ENCODE results near the gene CRACR2A.

Gene CRACR2A

DNA sequence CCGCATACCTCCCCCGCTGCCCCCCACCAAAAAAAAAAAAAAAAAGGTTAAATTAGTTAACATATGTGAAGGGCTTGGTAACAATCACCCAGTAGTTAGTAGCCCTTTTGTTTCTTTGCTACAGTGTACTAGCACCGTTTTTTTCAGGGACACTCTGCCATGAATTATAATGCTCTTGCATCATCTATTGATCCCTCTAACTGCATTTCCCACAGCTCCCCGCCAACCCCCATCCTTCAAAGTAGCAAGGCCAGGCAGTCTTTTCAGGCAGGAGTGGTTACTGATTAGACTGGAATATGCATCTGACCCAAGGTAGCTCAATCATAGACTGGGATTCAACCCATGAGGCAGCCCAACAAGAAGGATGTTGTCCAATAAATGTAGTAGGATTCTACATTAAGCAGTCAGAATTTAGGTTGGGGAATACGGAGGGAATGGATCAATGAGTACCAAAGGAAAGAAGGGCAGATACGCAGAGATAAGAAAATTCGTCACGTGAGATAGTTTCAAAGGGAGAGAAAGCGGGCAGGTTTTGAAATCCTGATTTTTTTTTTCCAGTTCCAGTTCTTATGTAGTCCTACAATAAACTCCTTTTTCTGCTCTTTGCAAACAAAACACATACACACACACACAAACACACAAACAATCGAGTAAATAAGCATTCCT is 39.8 kb upstream of the CRACR2A start:
- TF ChIP-seq EP300 (IDR thresholded peaks at IDR 0.05; ENCODE audit: borderline replicate concordance), result no peak
- TF ChIP-seq TCF12 (IDR thresholded peaks at IDR 0.05; ENCODE audit: low read depth), result no peak
- no peak for TF ChIP-seq CREB1 (IDR thresholded peaks at IDR 0.05; ENCODE audit: low read depth)

DNA sequence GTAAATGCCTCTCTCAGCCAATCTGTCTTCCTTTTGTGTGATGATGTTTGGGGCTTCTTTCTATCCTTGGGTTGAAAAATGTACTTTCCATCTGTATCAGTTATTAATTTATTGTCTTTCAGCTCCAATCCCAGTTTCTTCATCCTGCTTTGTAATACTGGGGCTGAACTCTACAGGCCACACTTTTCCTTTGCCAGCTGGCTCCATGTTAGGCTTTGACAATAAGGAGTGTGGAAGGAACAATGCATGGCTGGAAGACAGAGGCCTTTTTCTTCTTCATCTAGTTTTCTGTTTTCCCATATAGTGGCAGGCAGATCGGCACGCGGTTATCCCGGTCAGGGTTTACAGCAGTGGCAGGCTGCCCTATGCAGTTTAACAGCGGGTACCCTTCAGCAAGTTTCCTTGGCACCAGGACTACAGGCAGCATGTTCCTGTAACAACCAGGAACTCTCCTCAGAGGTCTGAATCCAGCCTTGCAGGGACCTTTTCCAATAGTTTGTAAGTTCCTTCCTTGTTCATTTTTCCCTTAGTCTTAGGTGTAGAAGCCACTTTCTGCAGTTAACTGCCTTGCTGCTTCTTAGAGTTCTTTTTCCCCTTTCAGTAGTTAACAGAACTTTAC is 38.5 kb upstream of the CRACR2A start:
- no peak for TF ChIP-seq NFIC (IDR thresholded peaks at IDR 0.05)
- no peak for TF ChIP-seq TEAD4 (IDR thresholded peaks at IDR 0.05)
- TF ChIP-seq, protein P1, sequence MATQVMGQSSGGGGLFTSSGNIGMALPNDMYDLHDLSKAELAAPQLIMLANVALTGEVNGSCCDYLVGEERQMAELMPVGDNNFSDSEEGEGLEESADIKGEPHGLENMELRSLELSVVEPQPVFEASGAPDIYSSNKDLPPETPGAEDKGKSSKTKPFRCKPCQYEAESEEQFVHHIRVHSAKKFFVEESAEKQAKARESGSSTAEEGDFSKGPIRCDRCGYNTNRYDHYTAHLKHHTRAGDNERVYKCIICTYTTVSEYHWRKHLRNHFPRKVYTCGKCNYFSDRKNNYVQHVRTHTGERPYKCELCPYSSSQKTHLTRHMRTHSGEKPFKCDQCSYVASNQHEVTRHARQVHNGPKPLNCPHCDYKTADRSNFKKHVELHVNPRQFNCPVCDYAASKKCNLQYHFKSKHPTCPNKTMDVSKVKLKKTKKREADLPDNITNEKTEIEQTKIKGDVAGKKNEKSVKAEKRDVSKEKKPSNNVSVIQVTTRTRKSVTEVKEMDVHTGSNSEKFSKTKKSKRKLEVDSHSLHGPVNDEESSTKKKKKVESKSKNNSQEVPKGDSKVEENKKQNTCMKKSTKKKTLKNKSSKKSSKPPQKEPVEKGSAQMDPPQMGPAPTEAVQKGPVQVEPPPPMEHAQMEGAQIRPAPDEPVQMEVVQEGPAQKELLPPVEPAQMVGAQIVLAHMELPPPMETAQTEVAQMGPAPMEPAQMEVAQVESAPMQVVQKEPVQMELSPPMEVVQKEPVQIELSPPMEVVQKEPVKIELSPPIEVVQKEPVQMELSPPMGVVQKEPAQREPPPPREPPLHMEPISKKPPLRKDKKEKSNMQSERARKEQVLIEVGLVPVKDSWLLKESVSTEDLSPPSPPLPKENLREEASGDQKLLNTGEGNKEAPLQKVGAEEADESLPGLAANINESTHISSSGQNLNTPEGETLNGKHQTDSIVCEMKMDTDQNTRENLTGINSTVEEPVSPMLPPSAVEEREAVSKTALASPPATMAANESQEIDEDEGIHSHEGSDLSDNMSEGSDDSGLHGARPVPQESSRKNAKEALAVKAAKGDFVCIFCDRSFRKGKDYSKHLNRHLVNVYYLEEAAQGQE (IDR thresholded peaks at IDR 0.05; ENCODE audit: low read depth), result no peak
- no peak for TF ChIP-seq RAD21 (IDR thresholded peaks at IDR 0.05; ENCODE audit: low read depth)
- no peak for TF ChIP-seq EGR1 (IDR thresholded peaks at IDR 0.05)

DNA sequence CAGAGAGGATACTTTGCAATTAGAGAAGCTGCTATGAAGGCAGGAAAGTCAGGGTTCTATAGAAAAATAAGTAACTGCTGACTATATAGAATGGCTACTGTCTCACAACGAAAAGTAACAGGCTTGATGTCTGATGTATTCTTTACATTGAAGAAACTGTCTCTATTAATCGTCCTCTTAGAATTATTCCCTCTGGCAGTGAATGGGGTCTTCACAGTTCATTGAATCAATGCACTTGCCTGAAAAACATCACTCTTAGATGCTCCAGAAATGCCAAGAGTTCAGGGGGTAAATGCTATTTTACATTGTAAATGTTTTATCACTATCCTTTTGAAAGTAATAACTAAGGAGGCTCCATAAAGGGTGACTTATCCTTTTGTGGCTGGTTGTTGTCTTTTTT is 37.7 kb upstream of the CRACR2A start:
- TF ChIP-seq EGR1 (IDR thresholded peaks at IDR 0.05) (no peak), TEAD4 (IDR thresholded peaks at IDR 0.05) (no peak), RAD21 (IDR thresholded peaks at IDR 0.05; ENCODE audit: low read depth) (no peak), YY1 (IDR thresholded peaks at IDR 0.05; ENCODE audit: low read depth) (no peak), NFIC (IDR thresholded peaks at IDR 0.05) (no peak), CEBPB (IDR thresholded peaks at IDR 0.05) (no peak), CREB1 (IDR thresholded peaks at IDR 0.05; ENCODE audit: low read depth) (no peak), EP300 (IDR thresholded peaks at IDR 0.05; ENCODE audit: borderline replicate concordance) (no peak), FOXM1 (IDR thresholded peaks at IDR 0.05; ENCODE audit: borderline replicate concordance, low read depth) (no peak), TAF1 (IDR thresholded peaks at IDR 0.05; ENCODE audit: low read depth) (no peak), TCF12 (IDR thresholded peaks at IDR 0.05; ENCODE audit: low read depth) (no peak), ZBTB7A (IDR thresholded peaks at IDR 0.05; ENCODE audit: low read depth) (no peak)
- TF ChIP-seq, protein P2, sequence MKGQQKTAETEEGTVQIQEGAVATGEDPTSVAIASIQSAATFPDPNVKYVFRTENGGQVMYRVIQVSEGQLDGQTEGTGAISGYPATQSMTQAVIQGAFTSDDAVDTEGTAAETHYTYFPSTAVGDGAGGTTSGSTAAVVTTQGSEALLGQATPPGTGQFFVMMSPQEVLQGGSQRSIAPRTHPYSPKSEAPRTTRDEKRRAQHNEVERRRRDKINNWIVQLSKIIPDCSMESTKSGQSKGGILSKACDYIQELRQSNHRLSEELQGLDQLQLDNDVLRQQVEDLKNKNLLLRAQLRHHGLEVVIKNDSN (IDR thresholded peaks at IDR 0.05), result no peak
- TF ChIP-seq, protein P3, sequence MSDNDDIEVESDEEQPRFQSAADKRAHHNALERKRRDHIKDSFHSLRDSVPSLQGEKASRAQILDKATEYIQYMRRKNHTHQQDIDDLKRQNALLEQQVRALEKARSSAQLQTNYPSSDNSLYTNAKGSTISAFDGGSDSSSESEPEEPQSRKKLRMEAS (IDR thresholded peaks at IDR 0.05), result no peak
- TF ChIP-seq, protein P1 (IDR thresholded peaks at IDR 0.05; ENCODE audit: low read depth), result no peak

DNA sequence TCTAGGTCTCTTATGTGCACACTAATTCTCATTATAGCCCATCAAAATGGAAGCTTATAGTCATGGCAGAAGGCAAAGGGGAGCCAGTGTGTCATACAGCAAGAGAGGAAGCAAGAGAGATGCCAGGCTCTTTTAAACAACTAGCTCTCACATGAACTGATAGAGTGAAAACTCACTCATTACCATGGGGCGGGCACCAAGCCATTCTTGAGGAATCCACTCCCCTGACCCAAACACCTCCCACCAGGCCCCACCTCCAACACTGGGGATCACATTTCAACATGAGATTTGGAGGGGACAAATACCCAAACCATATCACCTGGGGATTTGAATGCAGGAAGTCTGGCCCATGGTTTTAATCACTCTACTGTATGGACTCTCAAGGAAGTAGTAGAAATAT is 36.9 kb upstream of the CRACR2A start:
- TF ChIP-seq, protein P2 (IDR thresholded peaks at IDR 0.05), result no peak
- TF ChIP-seq RAD21 (IDR thresholded peaks at IDR 0.05; ENCODE audit: low read depth) (no peak), FOXM1 (IDR thresholded peaks at IDR 0.05; ENCODE audit: borderline replicate concordance, low read depth) (no peak), EP300 (IDR thresholded peaks at IDR 0.05; ENCODE audit: borderline replicate concordance) (no peak), TAF1 (IDR thresholded peaks at IDR 0.05; ENCODE audit: low read depth) (no peak), ZBTB7A (IDR thresholded peaks at IDR 0.05; ENCODE audit: low read depth) (no peak), EGR1 (IDR thresholded peaks at IDR 0.05) (no peak), CREB1 (IDR thresholded peaks at IDR 0.05; ENCODE audit: low read depth) (no peak), NFIC (IDR thresholded peaks at IDR 0.05) (no peak), CEBPB (IDR thresholded peaks at IDR 0.05) (no peak)
- TF ChIP-seq, protein P3 (IDR thresholded peaks at IDR 0.05), result no peak
- TF ChIP-seq, protein P1 (IDR thresholded peaks at IDR 0.05; ENCODE audit: low read depth), result no peak

Data from Ishikawa (cell line).